Stimulated activated CD4-positive, alpha-beta T cell treated with anti-CD3 and anti-CD28 coated beads, Interleukin-4, amount 100 ng/mL, for 1 hour (primary cell): ENCODE results near the gene ADIG.

Experiments used
- DNase-seq: peaks from one replicate; pipeline ENCODE4 v3.0.0-alpha.2; 2020

Gene ADIG

DNA sequence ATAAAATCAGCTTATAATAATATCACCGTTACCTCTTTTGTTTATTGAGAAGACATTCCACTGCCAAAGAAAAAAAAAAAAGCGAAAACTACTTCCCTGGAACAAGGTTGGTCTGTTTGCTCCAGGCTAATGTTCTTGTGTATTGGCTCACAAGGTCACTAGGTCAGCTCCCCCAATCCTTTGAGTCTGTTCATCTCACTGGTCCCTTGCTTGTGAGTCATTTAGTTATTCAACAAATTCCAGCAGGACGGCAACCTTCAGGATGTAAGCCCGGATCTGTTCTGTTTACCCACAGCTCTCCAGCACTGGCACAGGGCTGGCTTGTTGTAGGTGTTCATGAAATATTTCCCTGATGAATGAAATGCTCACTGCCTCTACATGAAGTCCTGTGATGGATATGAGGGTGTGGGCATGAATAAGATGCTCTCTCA, 23.9 kb downstream of the ADIG start:
- no peak for DNase-seq

GRCh38 chr20:38607351-38607750, 26.4 kb downstream of the ADIG start:
- no peak for DNase-seq

DNA sequence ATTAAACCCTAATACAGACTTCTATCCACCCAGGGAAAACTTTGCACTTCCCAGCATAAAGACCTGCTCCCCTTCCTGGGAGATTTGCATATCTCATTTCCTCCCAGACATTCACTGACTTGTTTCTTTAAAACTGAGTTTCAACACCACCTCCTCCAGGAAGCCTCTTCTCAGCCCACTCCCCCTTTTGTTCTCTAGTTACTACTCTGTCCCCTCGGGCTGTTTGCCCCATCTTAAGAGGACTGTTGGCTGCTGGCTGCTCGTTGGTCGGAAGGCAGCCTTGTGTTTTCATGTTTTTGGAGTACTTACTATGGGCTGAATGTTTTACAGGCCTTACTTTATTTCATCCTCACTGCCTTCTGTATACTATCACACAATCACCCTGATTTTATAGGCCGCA, 27.2 kb downstream of the ADIG start:
- no peak for DNase-seq

- no peak for DNase-seq
Measured at GRCh38 chr20:38609815-38610214, 28.8 kb downstream of the ADIG start.

GRCh38 chr20:38610521-38610920, 29.5 kb downstream of the ADIG start:
- no peak for DNase-seq

DNA sequence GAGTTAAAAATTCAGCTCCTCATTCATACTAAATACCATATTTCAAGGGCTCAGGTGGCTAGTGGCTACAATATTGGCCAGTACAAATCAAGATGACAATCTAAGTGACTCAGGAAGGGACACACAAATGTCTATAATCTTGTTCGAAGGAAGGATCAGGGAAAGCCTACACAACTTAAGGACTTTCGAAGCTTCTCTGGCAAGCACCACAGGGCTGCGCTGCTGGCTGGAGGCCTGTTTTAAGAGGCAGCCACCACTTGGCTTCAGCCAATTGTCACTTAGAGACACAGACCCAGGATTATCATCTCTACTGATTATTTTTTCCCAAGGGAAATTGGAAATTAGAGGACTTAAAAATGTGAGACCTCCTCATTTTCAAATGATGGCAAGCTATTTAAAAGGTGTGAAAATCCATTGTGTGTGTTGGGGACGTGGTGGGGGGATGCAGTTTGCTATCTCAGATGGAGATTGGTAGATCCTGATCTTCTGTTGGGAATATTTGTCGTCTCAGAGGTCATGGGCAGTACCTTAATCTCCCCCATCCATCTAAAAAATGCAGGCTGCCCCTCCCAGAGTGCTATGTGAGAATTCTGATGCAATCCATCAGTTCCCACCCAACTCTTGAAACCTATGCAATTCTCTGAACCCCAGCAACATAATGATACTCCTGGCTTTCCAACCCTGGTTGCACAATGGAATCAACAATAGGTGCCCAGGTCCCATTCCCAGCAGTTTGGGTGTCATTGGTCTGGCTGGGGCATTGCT, 31.9 kb downstream of the ADIG start:
- no peak for DNase-seq

- no peak for DNase-seq
Measured at GRCh38 chr20:38615283-38615682, 34.3 kb downstream of the ADIG start.

GRCh38 chr20:38616457-38616856, 35.5 kb downstream of the ADIG start:
- DNase-seq: no peak

- DNase-seq: no peak
Measured at GRCh38 chr20:38617011-38617829, 36.2 kb downstream of the ADIG start.

- no peak for DNase-seq
Measured at GRCh38 chr20:38617830-38618196, 36.8 kb downstream of the ADIG start.

DNA sequence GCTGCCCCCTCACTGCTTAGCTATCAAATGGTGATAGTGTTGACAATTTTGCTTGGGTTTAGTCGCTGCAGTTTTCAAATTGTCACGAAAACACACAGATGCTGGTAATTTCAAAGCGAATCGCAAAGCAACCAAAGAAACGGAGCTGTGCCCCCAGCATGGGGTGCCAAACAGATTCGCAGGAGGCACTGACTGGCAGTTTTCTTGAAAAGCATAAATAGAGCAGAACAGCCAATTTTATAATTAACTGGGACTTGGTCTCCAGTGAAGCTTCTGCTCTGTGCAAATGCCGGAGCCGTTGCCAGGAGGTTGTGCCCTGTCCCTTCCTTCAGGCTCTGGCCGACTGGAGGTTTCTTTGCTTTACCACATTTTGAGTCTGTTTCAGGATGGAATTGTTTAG, 39.4 kb downstream of the ADIG start:
- DNase-seq: no peak

- DNase-seq: no peak
Measured at GRCh38 chr20:38623061-38623460, 42.1 kb downstream of the ADIG start.

DNA sequence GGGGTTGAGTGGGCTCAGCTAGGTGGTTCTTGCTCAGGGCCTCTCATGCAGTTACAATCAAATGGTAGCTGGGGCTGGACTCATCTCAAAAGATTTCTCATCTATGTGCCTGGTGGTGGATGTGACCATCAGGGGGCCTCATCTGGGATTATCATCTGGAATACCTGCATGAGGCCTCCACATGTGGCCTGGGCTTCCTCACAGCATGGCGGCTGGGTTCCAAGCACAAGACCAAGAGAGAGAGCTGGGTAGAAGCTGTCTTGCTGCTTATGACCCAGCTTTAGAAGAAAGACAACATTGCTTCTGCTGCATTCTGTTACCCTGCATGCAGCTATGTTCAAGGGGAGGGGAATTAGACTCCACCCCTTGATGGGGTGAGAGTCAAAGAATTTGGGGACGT, 43.1 kb downstream of the ADIG start:
- DNase-seq: no peak

GRCh38 chr20:38625896-38626295, 44.9 kb downstream of the ADIG start:
- no peak for DNase-seq

DNA sequence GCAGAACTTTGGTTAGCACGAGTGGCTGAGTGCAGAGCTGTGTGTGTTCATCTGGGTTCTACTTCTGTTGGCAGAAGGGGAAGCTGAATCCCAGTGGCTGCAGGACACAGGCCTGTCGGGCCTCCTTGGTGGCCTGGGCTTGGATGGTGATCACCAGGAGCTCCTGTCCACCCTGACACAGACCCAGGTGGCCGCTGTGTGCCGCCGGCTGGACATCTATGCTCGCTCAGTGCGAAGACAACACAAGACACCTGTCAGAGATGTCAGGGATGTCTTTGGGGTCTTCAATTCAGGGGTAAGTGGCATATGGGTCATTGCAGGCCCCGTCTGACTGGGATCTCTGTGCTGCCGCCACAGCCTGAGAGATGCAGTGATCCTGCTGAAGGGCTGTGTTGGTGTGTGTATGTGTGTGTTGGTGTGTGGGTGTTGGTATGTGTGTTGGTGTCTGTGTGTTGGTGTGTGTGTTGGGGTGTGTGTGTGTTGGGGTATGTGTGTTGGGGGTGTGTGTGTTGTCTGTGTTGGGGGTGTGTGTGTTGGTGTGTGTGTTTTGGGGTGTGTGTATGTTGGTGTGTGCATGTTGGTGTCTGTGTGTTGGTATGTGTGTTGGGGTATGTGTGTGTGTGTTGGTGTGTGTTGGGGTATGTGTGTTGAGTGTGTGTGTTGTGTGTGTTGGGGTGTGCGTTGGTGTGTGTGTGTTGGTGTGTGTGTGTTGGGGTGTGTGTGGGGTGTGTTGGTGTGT, 46.1 kb downstream of the ADIG start:
- DNase-seq: no peak

GRCh38 chr20:38628580-38629470, 47.8 kb downstream of the ADIG start:
- DNase-seq: no peak

GRCh38 chr20:38629979-38630378, 49.0 kb downstream of the ADIG start:
- DNase-seq: no peak

DNA sequence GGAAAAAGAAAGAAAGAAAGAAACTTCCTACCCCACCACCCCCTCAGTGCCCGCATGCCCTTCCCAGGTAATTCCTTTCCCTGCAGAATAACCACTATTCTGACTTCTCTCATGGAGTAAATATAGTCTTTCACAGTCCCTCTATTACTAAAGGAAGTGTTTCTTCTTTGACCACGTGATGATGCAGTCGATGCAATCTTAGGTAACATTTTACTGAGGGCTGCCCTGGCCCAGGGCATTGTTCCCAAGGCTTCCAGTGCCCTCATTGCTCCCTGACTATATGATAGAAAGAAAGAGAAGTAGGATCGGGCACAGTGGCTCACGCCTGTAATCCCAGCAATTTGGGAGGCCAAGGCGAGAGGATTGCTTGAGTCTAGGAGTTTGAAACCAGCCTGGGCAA, 49.7 kb downstream of the ADIG start:
- DNase-seq: no peak

GRCh38 chr20:38631155-38632022, 50.4 kb downstream of the ADIG start:
- no peak for DNase-seq

- peak; percentile 49 for DNase-seq
Measured at GRCh38 chr20:38633577-38634093, 52.6 kb downstream of the ADIG start.

DNA sequence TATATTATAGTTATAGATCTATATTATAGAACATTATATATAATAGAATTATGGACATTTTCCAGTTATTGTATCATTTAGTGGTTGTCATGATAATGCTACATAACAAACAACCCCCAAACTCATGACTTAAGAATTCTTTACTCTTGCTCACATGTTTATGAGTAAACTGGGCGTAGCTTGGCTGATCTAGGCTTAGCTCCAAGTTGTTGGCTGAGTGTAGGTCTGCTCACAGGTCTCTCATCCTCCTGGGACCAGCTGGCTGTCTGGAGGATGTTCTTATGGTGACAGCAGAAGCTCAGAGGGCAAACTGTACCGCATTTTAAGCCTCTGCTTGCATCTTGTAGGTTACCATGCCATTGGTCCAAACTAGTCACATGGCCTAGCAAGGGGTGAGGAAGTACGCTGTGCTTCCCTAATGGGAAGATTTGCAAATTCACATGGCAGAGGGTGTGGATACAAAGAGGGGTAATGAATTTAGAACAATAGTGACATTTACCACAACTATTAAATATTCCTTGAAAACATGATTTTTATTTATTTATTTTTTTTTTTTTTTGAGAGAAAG, 54.8 kb downstream of the ADIG start:
- no peak for DNase-seq
